SK-MEL-5 (cell line): ENCODE data around the gene CNKSR3. TPM values are rescaled to one million over a fixed set of nuclear protein-coding genes. Genes with fewer than 3 reads are reported as not detected.

Experiments used
- DNase-seq: peaks from one replicate; pipeline ENCODE4 v3.0.0-alpha.2; 2016; ENCODE audit warnings: low read depth, low spot score
- in situ Hi-C: cut with HindIII; loops from 2 replicates; pipeline ENCODE4 v1.10.0; 2016; ENCODE audit warnings: low sequenced_read_pairs, high pct_unique_total_duplicates, low pct_unique_long_range_greater_than_20kb
- total RNA-seq: library from RNA; depleted of rRNA; stranded (reverse); fragments of >200 nt; shearing (Covaris generic); gene quantifications from 2 replicates; pipeline ENCODE4 v1.2.3, GENCODE V29; 2014

CNKSR3 gene
- total RNA-seq, 1 experiment from 2014 or later: 6.7 TPM

DNA sequence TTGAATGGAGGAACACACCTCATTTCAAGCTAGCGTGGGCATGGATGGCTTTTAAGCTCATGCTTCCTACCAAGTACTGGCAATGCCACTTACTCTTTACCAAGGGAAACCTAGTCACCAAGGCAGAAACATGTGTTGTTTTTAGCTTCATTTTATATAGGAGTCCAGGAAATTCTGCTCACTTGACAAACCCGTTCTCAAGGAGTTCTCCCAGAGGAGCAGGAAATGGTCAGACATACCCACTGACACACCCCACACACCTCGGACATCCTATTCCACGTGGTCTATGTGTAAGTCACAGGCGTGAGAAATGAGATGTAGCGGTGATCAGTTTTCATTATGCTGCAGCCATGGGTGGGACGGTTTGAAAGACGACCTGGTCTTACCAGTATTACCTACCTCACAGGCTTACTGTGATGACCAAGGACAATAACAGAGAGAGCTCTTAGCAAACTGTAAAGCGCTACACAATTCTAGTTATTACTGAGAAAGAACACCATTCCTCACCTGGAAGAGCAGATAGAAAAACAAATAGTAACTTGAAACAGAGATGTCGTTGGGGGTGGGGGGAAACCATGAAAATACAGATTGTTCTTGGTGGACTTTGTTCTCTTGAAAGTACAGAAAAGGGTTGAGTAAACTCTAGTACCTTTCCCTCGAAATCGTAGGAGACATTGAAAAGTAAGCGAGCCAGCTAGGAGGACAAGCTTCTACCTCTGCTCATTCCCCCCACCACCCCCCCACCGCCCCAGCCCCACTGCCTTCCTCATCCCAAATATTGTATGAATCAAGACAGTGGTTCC lies 1.7 kb downstream of the CNKSR3 start:
- DNase-seq: no peak
- in situ Hi-C loops: no loop called here

DNA sequence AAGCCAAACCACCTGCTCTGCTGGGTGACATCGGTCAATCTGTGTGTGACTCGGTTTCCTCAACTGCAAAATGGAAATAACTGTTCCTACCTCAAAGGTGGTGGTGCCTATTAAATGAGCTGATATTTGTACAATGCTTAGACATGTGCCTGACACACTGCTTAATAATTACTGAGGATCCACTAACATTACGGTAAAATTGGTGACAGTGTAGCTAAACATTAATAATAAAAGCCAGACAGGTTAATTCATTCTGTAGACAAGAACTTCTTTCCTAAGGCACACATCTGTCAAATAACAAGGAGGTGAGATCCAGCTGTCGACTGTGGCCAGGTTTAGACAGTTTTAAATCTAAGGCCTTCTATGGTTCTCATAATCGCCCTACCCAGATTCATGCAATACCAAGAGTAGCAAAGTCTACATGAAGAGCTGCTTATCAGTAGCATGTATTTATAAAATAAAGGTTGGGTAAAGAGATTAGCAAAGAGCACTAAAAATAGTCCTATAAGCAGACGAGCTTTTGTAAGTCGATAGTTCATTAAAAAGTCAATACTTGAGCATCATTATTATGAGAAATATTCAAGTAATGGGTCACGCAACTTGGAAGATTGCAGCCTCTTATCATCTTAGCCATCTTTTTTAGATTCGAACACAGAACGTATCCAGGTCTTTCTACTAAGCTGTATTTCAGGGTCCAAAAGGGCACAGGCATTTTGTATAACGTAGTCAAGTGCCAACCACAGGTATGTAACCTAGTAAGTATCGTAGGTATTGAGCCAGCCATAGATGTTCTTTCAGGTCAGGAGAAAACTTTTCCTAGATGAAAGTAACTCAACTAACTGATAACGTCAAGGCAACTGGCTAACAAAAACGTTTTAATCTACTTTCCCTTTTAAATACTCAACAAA lies 3.2 kb downstream of the CNKSR3 start:
- DNase-seq: no peak
- in situ Hi-C loops: no loop called here

DNA sequence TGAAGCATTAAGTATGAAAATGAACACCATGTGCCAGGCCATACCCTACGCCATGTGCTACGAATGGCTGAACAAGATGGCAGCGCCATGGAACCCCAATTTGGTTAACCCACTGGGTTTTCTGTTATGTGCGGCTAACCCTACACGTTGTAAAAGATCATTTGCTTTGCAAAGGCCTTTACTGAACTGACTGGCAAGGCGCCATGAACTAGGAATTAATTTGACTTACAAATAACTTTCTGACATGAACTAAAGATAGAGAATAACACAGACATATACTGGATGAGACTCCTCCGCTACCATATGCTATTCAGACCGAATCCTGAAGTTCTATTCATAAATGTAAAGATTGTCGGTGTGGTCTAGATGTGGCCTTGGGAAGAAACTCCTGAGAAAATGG lies 3.9 kb downstream of the CNKSR3 start:
- in situ Hi-C loops: no loop called here
- DNase-seq: no peak

DNA sequence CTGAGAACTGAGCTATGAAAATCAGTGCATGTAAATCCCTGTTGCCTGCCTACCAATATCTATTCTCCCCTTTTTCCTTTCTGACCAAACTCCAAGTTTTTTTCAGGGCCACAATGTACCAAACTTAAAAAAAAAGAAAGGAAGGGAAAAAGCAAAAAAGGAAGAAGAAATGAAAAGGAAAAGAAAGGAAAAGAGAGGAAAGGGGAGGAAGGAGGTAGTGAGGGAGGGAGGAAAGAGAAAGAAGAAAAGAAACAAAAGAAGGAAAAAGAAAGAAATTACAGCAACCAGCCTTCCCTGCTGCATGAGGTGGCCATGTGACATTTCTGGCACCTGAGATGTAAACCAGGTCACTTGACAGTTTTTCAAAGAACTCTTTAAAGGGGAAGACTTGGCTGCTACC lies 4.4 kb downstream of the CNKSR3 start:
- DNase-seq: no peak
- in situ Hi-C loops: no loop called here

DNA sequence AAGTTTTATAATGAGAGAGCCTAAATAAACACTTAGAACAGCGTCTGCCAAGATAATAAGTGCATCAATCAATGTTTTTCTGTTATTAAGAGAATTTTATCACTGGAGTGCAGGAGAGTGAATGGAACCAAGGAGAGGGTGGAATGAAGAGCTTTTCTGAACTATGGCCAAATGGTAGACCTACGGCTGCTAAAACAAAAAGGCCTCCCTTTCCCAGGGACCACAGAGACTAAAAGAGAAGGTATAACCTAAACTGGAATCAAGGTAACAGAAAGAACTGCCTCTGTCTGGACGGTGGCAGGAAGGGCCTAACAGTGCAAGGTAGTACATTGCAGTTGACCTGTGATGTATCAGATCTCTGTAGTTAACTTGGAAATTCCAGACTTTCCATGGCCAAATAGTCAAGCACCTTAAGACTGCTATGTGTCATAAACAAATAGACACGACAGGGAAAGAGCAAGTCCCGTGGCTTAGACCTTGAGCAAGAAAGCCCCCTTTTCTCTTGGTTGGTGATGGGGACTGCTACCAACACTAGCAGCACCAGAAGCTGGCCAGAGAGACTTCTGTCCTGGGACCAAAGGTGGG lies 5.5 kb downstream of the CNKSR3 start:
- in situ Hi-C loops: no loop called here
- DNase-seq: no peak

DNA sequence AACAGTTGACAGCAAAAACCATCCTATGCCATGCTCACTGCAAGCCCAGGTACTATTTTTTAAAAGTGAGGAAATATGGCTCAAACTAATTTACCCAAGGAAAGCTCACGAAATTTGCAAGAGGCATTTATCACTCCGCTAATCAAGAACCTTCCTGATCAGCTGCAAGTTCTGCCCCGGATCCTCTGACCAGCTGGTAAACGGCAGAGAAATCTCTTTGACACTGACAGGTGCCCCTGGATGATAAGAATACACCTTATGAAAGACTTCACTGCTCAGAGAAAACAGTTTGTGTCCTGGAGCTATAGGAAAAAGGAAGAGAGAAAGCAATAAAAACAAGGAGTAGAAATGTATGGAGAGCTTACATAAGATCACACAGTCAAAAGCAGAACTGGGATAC lies 6.4 kb downstream of the CNKSR3 start:
- in situ Hi-C loops: no loop called here
- DNase-seq: no peak

DNA sequence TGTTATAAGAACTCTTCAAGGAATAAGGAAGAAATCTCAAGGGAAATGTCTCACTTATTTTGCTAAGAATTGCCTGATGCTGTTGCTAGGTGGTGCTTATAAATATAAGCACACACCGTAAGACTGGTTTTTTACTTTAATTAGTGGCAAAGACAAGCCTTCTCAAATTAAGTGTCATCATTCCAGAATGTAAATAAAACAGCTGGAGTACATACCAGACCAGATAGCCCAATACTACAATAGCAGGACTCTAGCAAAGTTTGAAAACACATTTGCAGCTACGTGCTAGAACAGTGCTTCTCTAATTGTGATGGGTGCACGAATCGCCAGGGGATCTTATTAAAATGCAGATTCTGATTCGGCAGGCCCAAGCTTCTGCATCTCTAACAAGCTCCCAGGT lies 6.8 kb downstream of the CNKSR3 start:
- no peak for DNase-seq
- in situ Hi-C loops: no loop called here

DNA sequence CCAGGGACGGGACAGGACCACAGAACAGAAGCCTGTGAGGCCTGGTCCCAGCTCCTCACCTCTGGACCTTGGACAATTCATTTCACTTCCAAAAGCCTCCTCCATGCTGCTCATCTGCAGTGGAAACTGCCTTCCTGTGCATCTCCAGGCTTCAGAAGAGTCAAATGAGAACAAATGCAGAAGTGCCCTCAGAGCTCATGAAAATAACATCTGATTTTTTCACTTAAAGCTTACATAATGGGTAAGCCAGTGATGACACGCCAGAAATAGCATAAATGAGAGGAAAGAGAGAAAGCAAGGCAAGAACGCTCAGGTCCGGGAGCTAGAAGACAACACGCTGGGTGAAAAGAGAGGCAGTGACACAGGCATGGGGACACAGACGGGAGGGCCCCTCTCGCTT lies 7.9 kb downstream of the CNKSR3 start:
- DNase-seq: no peak
- in situ Hi-C loops: no loop called here

DNA sequence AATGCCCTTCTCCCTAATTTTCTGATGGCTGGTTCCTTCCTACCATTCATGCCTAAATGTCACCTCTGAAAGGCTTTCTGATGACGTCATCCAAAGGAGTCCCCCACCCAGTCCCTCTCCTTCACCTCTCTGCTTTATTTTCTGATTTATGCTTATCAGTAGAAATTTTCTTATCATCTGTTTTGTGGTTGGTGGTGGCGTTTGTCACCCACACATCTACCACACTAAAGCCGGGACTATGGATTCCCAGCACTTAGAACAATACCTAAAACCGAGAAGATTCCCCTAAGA lies 9.0 kb downstream of the CNKSR3 start:
- no peak for DNase-seq
- in situ Hi-C loops: no loop called here

DNA sequence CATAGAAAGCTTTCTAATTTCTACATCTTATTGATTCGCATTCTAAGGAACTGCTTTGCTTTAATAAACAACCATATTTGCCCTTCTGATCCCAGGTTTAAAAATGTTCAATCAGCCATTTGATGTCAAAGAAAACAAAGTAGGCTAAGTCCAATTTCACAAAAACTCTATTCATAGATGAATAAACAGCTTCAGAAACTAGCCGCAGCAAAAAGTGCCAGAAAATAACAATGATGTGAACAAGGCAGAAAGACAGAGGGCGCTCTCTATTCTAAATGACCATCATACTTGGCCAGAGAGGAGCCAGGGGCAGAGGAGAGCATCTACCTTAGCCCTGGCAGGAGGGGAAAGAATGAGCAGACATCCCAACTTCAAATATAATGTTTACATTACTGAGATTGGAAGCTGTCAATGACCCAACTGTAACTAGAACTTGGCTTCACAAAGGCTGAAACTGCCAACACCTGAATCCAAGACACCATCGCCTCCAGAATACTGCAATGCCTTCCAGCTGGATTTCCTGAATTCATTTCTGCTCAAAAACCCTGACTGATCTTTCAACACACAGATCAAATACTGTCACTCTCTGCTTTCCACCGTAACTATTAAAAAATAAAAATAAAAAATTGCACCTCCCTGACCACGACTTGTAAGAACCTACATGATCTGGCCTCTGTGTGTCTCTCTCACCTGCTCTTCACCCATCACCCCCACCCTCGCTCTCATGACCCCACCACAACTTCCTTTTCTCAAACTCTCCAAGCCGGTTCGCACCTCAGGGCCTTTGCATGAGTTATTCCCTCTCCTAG lies 9.5 kb downstream of the CNKSR3 start:
- in situ Hi-C loops: no loop called here
- peak; percentile 79 for DNase-seq

DNA sequence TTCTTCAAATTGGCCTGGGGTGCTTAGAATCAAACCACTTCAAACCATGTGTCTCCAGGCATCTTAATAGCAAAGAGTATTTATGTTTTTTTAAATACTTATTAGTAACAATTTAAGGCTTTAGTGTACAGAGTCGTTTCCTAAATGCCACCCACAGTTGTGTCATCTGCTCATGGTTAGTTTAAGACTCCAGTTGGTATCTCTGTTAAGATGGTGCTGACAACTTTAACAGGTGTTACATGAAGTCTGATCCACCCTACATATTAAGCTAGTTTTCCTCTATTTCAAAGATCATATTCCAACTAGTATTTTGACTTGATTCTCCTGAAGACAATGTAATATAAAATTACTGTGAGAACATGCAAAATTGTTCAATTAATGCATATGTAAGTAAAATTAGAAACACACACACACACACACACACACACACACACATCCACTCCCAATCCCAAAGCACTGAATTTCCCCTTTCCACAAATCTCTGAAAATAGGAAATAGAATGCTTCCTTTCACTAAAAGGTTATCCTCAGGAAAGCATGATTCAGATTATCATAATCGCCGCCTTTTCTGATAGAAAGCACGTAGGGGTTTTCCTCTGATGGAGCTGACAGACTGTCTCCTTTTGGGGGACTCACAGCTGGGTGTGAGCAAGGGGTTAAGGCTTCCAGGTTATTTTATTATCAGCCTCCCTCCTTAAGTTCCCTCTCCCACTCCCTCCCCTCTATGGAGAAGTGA lies 10.5 kb downstream of the CNKSR3 start:
- in situ Hi-C loops: no loop called here
- no peak for DNase-seq

DNA sequence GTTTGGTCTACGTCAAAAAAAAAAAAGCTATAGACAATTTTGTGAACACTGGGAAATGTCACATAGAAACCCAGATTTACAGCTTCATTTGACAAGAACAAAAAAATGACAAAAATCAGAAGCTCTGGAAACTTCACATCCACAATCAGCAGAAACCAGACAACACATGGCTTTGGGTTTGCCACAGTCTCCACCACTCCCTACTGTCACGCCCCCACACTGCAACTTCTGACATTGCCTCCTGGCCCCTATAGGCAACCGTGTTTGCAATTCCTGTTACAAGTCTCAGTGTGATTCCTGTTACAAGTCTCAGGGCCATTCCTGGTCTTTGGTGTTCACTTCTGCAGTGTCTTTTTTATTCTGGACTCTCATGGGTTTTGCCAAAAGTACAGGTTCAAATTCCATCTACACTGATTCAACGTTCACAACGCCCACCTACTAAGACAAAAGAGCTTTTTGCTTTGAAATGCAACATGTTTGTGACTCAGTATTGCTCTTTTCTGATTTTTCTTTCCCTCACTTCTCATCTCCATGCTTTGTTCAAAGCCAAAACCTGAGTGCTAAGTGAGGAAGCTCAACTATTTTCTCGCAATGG lies 12.0 kb downstream of the CNKSR3 start:
- no peak for DNase-seq
- in situ Hi-C loops: no loop called here

DNA sequence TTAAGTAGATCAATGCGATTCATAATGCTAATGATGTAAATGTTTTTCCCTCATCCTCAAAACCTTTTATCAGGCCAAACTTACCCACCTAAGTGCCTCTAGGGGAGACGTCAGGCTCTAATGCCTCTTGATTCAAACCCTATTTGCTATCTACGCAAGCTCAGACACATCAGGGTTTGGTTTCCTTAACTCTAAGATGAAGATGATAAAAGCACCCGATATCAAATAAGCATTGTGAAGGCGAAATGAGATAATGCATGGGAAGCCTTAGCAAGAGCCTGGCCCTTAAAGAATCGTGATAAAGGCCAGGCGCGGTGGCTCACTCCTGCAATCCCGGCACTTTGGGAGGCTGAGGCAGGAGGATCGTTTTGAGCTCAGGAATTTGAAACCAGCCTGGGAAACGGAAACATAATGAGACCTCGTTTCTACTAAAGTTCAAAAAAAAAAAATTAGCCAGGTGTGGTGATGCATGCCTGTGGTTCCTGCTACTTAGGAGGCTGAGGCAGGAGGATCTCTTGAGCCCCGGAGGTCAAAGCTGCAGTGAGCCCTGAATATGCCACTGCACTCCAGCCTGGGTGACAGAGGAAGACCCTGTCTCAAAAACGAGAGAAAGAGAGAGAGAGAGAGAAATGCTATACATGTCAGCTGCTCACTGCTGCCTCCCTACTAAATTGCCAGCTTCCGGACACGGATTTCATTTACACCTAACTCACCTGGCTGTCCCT lies 13.5 kb downstream of the CNKSR3 start:
- DNase-seq: no peak
- in situ Hi-C loops: no loop called here

DNA sequence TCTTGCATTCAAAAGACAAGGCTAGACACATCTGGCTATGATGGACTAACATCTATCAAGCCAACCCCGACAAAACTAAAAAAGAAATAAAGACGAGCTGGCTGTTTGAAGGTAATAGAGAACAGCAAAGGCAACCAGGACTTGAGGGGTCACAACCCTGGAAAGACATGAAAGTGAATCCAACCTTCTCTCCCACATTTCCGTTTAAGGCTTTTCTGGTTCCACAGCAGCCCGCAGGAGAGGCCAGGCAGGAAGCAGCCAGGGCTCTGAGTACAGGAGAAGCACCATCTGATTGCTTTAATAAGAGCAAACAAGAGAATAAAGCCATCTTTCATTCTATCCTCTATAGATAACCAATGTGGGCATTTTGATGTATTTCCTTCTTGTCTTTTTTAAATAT lies 14.3 kb downstream of the CNKSR3 start:
- no peak for DNase-seq
- in situ Hi-C loops: no loop called here

DNA sequence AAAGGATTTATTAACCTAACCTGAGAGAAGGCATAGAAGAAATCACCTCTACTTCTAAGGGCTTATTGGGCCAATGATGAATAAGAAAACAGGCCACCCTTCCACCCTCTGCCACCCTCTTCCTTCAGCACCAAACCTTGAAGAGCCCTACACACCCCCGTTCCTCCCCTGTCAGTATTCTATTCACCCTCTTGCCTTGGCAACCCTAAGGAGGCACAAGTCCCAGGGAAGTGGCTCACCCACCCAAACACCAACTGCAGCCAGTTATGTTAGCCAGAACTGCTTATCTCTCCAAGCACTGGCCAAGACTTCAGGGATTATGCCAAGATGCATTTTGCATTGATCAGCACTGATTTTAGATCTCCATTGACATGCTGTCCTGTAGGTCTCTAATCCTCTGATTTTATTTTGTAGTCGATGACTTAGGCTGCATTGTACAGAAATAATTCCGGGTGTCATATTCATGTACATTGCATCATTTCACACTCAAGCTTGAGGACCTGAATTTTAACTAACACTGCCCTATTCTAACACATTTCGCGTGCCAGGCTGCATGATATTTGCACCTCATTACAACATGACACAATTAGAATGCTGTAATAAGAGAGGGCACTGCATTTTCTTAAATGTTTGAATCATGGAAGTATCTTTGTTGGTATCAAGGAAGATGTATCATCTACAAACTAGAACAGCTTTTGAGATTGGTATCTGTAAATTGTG lies 15.7 kb downstream of the CNKSR3 start:
- in situ Hi-C loops: no loop called here
- DNase-seq: no peak
